Germinal center (tissue), 1 donor: ENCODE results near the gene HEBP1.
"Not testable (repeated sequence)": the region's sequence is repeated elsewhere in the genome, so short reads cannot be mapped to it uniquely, and the experiment has no call there.

ENCODE experiments used
- DNase-seq: peaks from one replicate; pipeline ENCODE4 v3.0.0; 2012; ENCODE audit warnings: mixed read lengths, low spot score

Gene HEBP1

GRCh38 chr12:12999959-13000615 lies at the start of gene HEBP1:
Gene HEBP1, minus strand, starts transcription at chr12:13000265. Its CDS starts 151 bp downstream, at chr12:13000114.
- peak; percentile 98 for DNase-seq

- DNase-seq: no peak
Measured at GRCh38 chr12:13049816-13050215, 49.8 kb upstream of the HEBP1 start.

GRCh38 chr12:13046964-13047363 lies 46.9 kb upstream of the HEBP1 start:
- no peak for DNase-seq

GRCh38 chr12:13045816-13046215 lies 45.8 kb upstream of the HEBP1 start:
- DNase-seq: no peak

GRCh38 chr12:13044906-13045299 lies 44.8 kb upstream of the HEBP1 start:
- DNase-seq: no peak

- peak; percentile 78 for DNase-seq
Measured at GRCh38 chr12:13044002-13044905, 44.2 kb upstream of the HEBP1 start, which contains the start of gene FAM234B. Gene FAM234B, plus strand, starts transcription at chr12:13044381. Its CDS starts 23 bp downstream, at chr12:13044404.

GRCh38 chr12:13042666-13043230 lies 42.7 kb upstream of the HEBP1 start:
- DNase-seq: no peak

GRCh38 chr12:13041224-13041623 lies 41.2 kb upstream of the HEBP1 start:
- DNase-seq: no peak

GRCh38 chr12:13039328-13039956 lies 39.4 kb upstream of the HEBP1 start:
- no peak for DNase-seq

GRCh38 chr12:13038491-13039161 lies 38.6 kb upstream of the HEBP1 start:
- no peak for DNase-seq

- no peak for DNase-seq
Measured at GRCh38 chr12:13036881-13037280, 36.8 kb upstream of the HEBP1 start.

GRCh38 chr12:13035335-13035734 lies 35.3 kb upstream of the HEBP1 start:
- not testable (repeated sequence) for DNase-seq

- DNase-seq: no peak
Measured at GRCh38 chr12:13033476-13033875, 33.4 kb upstream of the HEBP1 start.

GRCh38 chr12:13032164-13032563 lies 32.1 kb upstream of the HEBP1 start:
- no peak for DNase-seq

GRCh38 chr12:13030541-13031291 lies 30.7 kb upstream of the HEBP1 start:
- DNase-seq: no peak

GRCh38 chr12:13028825-13029570 lies 28.9 kb upstream of the HEBP1 start:
- DNase-seq: no peak

- no peak for DNase-seq
Measured at GRCh38 chr12:13027508-13027907, 27.4 kb upstream of the HEBP1 start.

- no peak for DNase-seq
Measured at GRCh38 chr12:13027032-13027431, 27.0 kb upstream of the HEBP1 start.

GRCh38 chr12:13026286-13026685 lies 26.2 kb upstream of the HEBP1 start:
- no peak for DNase-seq

GRCh38 chr12:13024531-13024916 lies 24.5 kb upstream of the HEBP1 start:
- no peak for DNase-seq
